8988T (cell line): ENCODE results near the gene MTF2.

Experiments
- DNase-seq: peaks from one replicate; pipeline ENCODE4 v3.0.0; 2011

The MTF2 gene

DNA sequence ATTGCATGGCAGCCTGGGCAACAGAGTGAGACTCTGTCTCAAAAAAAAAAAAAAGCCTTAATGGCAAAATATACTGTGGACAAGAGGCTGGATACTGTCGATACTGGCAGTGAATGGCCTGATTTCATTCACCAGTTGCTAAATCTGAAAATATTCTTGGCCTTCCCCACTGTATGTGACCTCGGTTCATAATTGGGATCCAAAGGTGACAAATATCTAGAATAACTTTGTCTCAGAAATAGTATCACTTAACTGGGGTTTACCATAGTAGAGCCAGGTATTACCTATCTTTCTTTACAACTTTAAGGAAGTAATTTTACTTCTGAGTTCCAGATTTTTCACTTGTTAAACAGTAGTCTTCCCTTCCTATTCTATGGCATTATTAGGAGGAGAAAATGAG is 8.4 kb downstream of the MTF2 start:
- no peak for DNase-seq

- no peak for DNase-seq
These were observed 14.4 kb downstream of the MTF2 start for GRCh38 chr1:93093332-93094006.

GRCh38 chr1:93095804-93096585 is 16.9 kb downstream of the MTF2 start:
- no peak for DNase-seq

DNA sequence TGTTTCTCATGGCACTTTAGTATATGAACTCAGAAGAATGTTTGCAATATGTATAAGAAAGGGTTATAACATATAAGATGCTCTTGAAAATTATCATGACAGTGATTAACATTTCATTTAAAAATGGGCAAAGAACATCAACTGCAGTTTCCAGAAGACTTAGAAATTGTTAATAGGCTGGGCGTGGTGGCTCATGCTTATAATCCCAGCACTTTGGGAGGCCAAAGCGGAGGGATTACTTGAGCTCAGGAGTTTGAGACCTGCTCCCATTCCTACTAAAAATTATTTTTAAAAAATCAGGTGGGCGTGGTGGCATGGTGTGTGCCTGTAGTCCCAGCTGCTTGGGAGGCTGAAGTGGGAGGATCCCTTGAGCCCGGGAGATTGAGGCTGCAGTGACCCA is 23.1 kb downstream of the MTF2 start:
- DNase-seq, result no peak

DNA sequence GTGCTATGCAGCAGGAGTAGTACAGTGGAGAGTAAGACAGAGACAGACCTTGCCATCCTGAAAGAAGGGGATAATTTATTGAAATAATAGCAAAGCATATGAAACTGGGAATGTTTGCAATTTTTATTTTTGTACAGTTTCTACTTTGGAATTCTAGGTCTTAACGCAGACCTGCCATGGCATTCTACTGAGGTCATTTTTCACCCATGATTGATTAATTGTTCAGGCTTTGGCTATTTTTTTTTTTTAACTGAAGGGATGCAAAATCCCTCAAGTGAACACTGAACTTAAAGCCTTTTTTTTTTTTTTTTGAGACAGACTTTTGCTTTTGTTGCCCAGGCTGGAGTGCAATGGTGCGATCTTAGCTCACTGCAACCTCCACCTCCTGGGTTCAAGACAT is 27.1 kb downstream of the MTF2 start:
- DNase-seq, result no peak

GRCh38 chr1:93107395-93107794 is 28.3 kb downstream of the MTF2 start:
- DNase-seq, result no peak

DNA sequence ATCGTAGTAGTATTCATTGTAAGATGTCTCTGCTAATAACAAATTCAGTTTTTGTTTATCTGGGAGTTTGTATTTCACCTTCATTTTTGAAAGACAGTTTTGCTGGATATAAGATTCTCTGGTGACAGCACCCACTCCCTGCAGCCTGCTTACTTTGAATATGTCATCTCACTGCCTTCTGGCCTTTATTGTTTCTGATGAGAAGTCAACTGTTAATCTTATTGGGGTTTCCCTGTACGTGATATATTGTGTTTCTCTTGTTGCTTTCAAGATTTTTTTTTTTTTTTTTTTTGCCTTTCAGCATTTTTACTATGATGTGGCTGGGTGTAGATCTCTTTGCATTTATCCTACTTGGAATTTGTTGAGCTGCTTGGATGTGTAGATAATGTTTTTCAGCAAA is 29.3 kb downstream of the MTF2 start:
- no peak for DNase-seq

DNA sequence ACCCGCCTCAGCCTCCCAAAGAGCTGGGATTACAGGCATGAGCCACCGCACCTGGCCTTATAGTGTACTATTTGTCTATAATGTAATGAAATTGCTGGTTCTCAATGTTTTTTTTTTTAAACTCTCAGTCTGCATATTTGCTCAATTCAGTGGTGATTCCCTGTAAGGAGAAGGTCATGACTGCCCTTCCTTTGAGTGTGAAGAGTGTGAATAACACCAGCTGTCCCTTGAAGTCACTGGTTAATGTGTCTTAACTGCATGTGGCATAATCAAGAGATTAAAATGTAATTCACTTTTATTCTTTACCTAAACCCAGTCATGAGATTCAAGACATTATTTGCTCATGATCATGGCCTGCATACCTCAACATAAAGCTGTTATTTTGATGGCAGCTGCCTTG is 30.5 kb downstream of the MTF2 start:
- DNase-seq, result no peak

GRCh38 chr1:93111065-93111464 is 32.0 kb downstream of the MTF2 start:
- DNase-seq, result no peak

- DNase-seq, result no peak
These were observed 32.5 kb downstream of the MTF2 start for GRCh38 chr1:93111561-93111960.

GRCh38 chr1:93113127-93113526 is 34.0 kb downstream of the MTF2 start:
- no peak for DNase-seq

DNA sequence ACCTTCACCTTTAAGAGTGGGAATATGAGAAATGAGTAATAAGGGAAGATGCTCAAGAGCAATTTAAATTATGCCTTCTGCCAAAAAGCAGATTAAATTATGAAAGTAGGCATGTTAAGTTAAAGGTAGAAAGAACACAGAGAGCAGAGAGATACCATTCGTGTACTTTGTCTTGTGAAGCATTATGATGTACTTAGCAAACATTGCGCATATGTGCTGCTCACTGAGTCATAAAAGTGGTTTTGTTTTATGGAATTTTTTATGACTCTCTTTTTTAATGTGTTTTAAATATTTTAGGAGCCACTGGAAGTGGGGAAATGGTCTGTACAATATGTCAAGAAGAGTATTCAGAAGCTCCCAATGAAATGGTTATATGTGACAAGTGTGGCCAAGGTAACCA is 35.3 kb downstream of the MTF2 start:
- no peak for DNase-seq

- no peak for DNase-seq
These were observed 41.5 kb downstream of the MTF2 start for GRCh38 chr1:93120614-93121013.

DNA sequence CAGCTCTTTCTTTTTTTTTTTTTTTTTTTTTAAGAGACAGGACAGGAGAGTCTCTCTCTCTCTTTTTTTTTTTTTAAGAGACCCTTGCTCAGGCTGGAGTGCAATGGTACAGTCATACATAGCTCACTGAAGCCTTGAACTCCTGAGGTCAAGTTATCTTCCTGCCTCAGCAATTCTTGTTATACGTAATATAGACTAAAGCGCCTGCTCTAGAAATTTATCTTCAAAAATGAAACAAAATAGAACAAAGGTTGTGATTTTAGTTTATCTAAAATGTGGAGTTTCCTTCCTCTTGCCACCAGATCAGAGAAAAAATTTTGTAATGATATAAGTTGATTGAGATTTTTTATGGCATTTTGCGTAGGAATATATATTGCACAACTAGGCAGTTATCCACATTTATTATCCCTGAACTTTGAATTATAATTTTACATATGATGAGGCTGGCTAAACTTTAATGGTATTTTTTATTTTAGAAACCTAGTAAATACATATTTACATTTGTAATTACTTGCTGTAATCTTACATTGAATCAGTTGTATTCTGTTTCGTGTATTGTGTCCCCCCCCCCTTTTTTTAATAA is 44.2 kb downstream of the MTF2 start:
- DNase-seq, result no peak

DNA sequence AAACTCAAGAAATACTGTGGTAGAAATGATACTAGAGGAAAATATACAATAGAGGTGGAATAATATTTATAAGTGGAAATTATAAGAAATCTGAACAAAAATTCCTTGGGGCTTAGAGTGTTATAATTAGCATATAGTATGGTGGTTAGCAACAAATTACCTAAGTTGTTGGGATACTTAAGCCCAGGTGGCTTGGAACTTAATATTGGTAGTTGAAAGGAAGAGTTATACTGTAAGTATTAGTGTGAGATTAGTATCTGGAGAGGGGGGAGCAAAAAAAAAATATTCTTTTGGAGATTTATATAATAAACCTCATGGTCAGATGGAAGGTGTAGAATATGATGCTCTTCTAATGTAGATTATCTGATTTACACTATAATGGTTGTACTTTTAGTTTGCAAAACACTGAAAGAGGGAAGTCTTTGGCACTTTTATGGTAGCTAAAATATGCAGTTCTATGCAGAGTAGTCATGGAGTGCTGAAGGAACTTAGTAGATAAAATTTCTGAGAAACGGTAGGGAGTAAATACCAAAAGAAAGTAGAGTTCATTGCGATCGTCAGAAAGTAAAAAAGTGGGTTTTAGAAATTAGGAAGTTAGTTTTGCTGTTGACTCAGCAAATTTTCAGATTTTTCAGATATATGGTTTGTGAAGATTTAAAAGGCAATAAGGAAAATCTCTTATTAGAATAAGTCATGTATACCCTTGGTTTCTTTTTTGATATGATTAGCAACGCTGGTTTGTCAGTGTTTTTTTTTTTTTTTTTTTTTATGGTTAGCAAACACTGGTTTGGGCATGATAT is 45.7 kb downstream of the MTF2 start:
- DNase-seq, result no peak

DNA sequence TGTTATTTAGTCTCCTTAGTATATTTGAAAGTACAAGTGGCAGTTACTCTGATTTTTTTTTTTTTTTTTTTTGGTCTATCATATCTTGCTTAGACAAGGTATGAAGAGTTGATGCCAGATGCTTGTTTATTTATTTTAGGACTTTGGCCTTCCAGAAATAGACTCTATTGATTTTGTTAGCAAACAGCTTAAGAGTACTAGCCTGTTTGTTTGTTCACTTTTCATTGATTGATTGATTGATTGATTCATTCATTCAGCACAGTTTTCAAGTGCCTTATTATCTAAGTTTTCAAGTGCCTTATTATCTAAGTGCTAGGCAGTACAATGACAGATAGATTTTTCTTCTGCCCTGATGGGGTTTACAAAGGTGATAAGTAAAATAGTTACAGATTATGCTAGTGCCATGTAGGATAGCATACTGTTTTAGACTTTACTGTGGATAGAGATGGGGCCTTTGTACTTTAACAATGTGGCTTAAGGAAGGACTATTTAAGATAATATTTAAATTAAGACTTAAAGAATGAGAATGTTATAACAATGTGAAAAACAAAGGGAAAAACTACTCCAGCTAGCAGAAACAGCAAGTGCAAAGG is 50.5 kb downstream of the MTF2 start:
- DNase-seq, result no peak

DNA sequence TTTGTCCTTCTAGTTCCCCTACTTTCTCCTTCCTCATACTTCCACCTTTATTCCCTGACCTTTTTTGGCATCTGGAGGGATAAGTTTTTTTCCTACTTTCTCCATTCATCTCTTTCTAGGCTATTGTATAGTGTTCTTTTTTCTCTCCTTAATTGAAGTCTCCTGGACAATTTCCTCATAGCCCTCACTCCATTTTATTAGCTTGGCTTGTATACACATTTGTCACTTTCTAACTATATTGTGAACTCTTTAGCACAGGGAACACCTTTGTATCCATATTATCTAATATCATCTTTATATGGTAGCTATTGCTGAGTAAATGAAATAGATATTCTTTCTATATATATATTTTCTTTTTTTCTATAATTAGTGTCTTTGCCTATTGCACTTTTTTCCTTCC is 53.6 kb downstream of the MTF2 start:
- no peak for DNase-seq

- no peak for DNase-seq
These were observed 57.4 kb downstream of the MTF2 start for GRCh38 chr1:93136445-93136844.

DNA sequence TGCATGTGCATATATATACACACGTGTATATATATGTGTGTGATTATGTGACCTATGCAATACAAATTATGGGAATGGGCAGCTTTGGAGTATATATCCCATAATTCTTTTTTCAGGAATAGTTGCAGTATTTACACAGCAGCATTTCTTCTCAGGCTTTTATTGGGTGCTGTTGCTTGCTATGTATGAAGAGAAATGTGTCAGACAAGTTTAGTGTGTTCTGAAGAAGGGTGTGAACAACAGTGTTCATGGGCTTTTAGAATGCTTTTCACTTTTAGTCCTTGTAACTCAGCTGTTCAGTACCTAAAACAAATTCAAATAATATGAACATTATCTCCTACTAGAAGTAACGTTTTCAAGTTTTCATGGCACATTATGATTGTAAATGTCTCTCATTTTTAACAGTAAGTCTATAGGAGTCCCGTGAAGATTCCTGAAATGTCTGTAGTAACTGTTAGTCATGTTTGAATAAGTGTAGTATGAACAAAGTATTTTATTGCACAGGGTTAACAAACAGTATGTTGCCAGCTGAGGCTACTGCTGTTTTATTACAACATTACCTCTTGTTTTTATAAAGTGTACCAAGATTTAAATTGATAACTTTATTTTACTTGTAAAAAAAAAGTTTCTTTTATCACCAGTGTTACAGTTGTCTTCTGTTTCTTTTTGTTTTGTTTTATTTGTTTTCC is 58.7 kb downstream of the MTF2 start:
- no peak for DNase-seq

GRCh38 chr1:93140106-93140505 is 61.0 kb downstream of the MTF2 start:
- no peak for DNase-seq

DNA sequence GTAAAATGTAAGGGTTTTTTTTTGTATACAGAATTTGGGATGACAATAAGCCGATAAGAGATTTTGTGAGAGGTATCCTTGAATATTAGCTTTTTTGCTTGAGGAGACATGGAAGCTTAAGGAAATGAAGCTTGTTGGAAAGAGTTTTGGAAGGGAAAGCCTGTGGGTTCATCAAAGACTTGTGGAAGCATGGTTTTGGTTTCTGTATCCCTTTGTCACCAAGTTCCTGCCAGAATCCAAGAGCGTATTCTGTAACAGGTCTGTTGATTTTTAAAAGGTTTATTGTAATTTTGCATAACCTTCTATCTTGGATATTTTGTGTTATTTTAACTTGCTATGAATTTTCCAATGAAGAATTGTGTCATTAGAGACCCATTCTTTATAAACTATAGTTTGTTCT is 63.1 kb downstream of the MTF2 start:
- no peak for DNase-seq

DNA sequence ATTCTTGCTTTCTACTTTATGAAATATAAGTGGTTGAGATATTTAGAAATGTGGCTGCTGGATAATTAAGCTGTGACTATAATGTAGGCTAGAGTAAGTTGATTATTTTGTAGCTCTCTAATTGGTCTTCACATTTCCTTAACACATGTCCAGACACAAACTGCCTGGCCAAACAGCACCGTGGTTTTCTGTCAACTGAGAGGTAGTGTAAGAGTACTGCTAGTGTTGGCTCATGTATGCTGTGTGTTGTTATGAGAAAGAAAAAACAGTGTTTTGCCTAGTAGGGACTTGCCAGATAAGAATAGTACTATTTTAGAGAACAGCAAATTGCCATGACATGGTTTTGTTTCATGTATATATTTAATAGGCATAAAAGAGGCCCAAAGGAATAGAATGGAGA is 64.1 kb downstream of the MTF2 start:
- DNase-seq, result no peak

- DNase-seq, result no peak
These were observed 64.7 kb downstream of the MTF2 start for GRCh38 chr1:93143769-93144168.
